Raji (cell line): Measurements from ENCODE around the gene NDUFS6.

Source experiments
- POLR2A ChIP-seq: IDR thresholded peaks from 2 replicates; pipeline ENCODE4 v1.6.1; 2011; ENCODE audit warnings: low read depth, low read length, control low read depth; ENCODE audit not compliant: insufficient read depth

The NDUFS6 gene

GRCh38 chr5:1834721-1835429, 33.7 kb downstream of the NDUFS6 start:
- no peak for TF ChIP-seq POLR2A

GRCh38 chr5:1835431-1835830, 34.2 kb downstream of the NDUFS6 start:
- no peak for TF ChIP-seq POLR2A

GRCh38 chr5:1836176-1836890, 35.1 kb downstream of the NDUFS6 start:
- TF ChIP-seq POLR2A: no peak

- no peak for TF ChIP-seq POLR2A
Observed at GRCh38 chr5:1836891-1837880, 36.0 kb downstream of the NDUFS6 start.

- TF ChIP-seq POLR2A: no peak
Observed at GRCh38 chr5:1838013-1838412, 36.8 kb downstream of the NDUFS6 start.

GRCh38 chr5:1840071-1840547, 38.9 kb downstream of the NDUFS6 start:
- TF ChIP-seq POLR2A: no peak

GRCh38 chr5:1840741-1841521, 39.7 kb downstream of the NDUFS6 start:
- no peak for TF ChIP-seq POLR2A

GRCh38 chr5:1842004-1842819, 41.0 kb downstream of the NDUFS6 start:
- no peak for TF ChIP-seq POLR2A

GRCh38 chr5:1844708-1845436, 43.7 kb downstream of the NDUFS6 start:
- no peak for TF ChIP-seq POLR2A

- no peak for TF ChIP-seq POLR2A
Observed at GRCh38 chr5:1845696-1846095, 44.5 kb downstream of the NDUFS6 start.

GRCh38 chr5:1846583-1846982, 45.4 kb downstream of the NDUFS6 start:
- TF ChIP-seq POLR2A: no peak

GRCh38 chr5:1847056-1847455, 45.8 kb downstream of the NDUFS6 start:
- no peak for TF ChIP-seq POLR2A

- no peak for TF ChIP-seq POLR2A
Observed at GRCh38 chr5:1847611-1848010, 46.4 kb downstream of the NDUFS6 start.

- no peak for TF ChIP-seq POLR2A
Observed at GRCh38 chr5:1850324-1851154, 49.3 kb downstream of the NDUFS6 start.
